NCI-H1694 (cell line): ENCODE data around the gene PRAMEF1.
"Not testable (repeated sequence)": the region's sequence is repeated elsewhere in the genome, so short reads cannot be mapped to it uniquely, and the experiment has no call there.

Experiments
- DNase-seq: peaks from one replicate; lab custom pipeline; 2025; lab: John Stamatoyannopoulos, UW

The PRAMEF1 gene

GRCh38 chr1:12775443-12775842 lies 15.8 kb upstream of the PRAMEF1 start:
- no peak for DNase-seq

GRCh38 chr1:12776801-12777557 lies 14.2 kb upstream of the PRAMEF1 start:
- DNase-seq = no peak

- DNase-seq = no peak
Observed at GRCh38 chr1:12778061-12778460, 13.1 kb upstream of the PRAMEF1 start.

GRCh38 chr1:12778907-12779306 lies 12.3 kb upstream of the PRAMEF1 start:
- no peak for DNase-seq

GRCh38 chr1:12781488-12781887 lies 9.7 kb upstream of the PRAMEF1 start:
- not testable (repeated sequence) for DNase-seq

- peak; percentile 4 for DNase-seq
Observed at GRCh38 chr1:12783783-12784182, 7.4 kb upstream of the PRAMEF1 start.

GRCh38 chr1:12784729-12785128 lies 6.5 kb upstream of the PRAMEF1 start:
- not testable (repeated sequence) for DNase-seq

- no peak for DNase-seq
Observed at GRCh38 chr1:12798911-12799310, 7.7 kb downstream of the PRAMEF1 start.

GRCh38 chr1:12799730-12800129 lies 8.5 kb downstream of the PRAMEF1 start:
- no peak for DNase-seq

- DNase-seq = no peak
Observed at GRCh38 chr1:12809933-12810332, 18.7 kb downstream of the PRAMEF1 start.

GRCh38 chr1:12810691-12811408 lies 19.7 kb downstream of the PRAMEF1 start:
- DNase-seq = no peak

- DNase-seq = no peak
Observed at GRCh38 chr1:12811409-12811784, 20.2 kb downstream of the PRAMEF1 start.

GRCh38 chr1:12819061-12819460 lies 27.9 kb downstream of the PRAMEF1 start:
- DNase-seq = not testable (repeated sequence)

- not testable (repeated sequence) for DNase-seq
Observed at GRCh38 chr1:12831310-12831709, 40.1 kb downstream of the PRAMEF1 start, which contains the start of gene PRAMEF11. Gene PRAMEF11, minus strand, starts transcription at chr1:12831410. Its CDS starts 2,621 bp downstream, at chr1:12828789.

GRCh38 chr1:12833251-12833650 lies 42.1 kb downstream of the PRAMEF1 start:
- not testable (repeated sequence) for DNase-seq
